Left renal pelvis (tissue), 4 donors: Measurements from ENCODE around the gene REV3L. TPM values are rescaled to one million over a fixed set of nuclear protein-coding genes. Genes with fewer than 3 reads are reported as not detected.
A peak's percentile ranks its signal among the peaks of the same experiment; 100 is the strongest.
"Not testable (repeated sequence)": the region's sequence is repeated elsewhere in the genome, so short reads cannot be mapped to it uniquely, and the experiment has no call there.

Experiments
- DNase-seq, 4 donors: peaks; one replicate each; pipeline ENCODE4 v3.0.0-alpha.2; 2013; ENCODE audit warnings: low read depth in 4 of 4, low spot score in 3 of 4
- polyA plus RNA-seq, 4 donors: library from polyadenylated mRNA; unstranded; fragments of 120-200 nt; gene quantifications; one replicate each; pipeline ENCODE4 v1.2.1, GENCODE V29; 2013; ENCODE audit not compliant: insufficient read length in 4 of 4

REV3L gene
- polyA plus RNA-seq, 4 donors = 37.1 to 59.8 (median 45.1) TPM

DNA sequence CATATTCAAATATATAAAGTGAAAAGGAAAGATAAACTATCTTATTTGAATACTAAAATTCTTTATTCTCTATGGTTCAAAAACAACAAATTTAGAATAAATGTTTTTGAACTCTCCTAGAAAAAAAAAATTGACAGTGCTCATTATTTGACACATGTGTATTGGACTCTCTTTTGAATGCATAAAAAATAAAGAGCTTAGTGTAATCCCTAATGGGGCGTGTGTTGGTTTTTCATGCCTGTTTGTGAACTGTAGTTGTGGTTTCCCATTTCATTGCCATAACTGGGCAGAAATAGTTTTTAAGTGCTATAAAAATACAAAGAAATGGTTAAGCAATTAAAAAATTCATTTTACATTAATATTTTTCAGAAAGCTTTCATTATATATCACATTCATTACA is 101.3 kb downstream of the REV3L start:
- DNase-seq = no peak

DNA sequence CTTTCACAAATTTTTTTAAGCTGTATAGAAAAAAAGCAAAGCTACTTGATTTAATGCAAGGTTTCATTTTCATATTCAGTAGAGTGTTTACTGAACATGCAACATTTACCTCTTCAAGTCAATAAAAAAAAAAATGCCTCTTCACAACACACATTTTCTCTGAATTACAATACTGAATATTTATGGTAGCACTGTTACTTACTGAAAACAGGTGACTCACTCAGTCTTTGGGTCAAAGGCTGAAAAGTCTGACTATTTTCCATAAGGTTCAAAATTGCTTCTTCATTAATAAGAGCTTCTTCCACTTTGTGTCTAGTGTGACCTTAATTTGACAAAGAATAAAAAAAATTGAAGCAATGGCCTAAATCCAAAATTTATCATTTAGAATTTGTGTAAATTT is 101.9 kb downstream of the REV3L start:
- DNase-seq = no peak

DNA sequence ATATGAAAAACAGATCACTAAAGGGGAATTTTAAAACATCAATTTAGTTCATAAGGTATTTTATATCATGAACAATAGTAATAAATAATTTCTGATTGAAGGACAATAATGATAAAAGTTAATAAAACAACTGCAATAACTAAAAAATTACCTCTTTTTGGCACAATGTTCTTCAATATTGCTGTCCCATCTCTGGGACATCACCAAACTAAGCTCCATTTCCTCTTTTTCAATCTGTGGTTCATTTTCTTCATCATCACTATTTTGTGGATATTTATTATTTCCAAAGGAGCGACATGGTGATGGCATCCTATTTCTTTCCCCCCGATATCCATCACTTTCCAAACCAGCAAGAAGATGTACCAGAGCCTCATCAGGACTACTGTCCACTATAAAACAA is 103.2 kb downstream of the REV3L start:
- DNase-seq = no peak

DNA sequence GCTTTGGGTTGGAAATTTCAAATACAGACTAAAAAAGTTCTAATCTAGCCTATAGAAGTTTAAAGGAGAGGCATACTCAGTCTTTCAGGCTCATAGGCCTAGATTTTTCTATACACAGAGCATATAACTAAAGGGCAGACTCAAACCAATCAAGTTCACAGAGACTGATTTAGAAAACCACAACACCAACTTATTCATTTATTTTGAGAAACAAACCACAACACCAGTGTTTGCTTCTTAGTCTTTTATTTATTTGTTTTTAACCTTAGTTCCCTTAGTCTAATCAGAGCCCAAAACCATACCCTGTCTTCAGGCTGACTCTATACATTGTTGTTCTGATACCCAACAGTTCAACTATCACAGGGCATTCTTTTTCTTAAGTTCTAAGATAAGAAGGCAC is 103.7 kb downstream of the REV3L start:
- DNase-seq = no peak

DNA sequence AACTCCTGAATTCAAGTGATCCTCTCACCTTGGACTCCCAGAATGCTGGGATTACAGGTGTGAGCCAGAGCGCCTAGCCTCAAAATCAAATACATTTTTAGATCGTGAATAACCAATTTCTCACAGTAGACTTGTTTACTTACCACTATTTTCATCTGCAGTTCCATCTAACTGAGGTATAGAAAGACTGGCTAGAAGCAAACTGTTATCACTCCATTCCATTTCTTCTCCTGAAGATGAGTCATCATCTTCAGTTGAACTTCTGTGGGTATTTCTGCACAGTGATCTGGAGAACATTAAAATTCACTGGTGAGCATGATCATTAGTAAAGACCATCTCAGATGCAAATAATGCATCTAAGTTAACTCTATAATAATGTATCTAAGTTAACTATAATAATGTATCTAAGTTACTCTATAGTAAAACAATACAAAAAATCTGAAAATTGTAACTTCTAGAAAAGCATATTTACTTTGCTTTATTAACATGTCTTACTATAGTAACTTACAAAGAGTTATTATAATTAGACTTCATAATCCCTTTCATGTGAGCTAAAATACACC is 105.4 kb downstream of the REV3L start:
- no peak for DNase-seq

DNA sequence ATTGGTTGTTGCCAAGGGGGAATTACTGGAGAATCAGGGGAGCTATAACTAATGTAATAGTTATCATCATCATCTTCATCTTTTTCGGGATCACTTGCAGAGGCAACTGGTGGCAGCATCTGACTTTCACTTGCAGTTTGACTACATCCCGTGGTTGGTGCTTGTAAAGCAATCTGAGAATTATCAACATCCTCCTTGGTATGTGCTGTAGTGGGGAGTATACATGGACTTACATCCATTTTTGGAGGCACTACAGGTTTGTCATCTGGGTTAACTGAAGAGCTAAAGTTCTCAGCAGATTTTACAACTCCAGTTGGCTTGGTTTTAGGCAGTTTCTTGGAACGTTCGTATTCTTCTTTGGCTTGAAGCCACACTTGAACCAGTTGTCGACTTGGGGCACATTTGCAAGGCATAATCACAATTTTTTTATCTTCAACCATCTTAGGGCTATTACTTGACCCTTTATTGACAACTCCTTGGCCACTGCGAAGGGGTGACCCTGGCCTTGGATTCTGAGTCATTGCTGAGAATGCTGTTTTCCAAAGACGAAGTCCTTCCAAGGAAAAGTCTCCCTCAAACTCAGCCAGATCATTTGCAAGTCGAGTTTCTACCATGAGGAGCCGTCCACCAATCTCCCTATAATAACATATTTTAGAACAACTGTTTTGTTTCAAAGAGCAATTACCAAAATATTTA is 115.5 kb downstream of the REV3L start:
- DNase-seq = no peak

DNA sequence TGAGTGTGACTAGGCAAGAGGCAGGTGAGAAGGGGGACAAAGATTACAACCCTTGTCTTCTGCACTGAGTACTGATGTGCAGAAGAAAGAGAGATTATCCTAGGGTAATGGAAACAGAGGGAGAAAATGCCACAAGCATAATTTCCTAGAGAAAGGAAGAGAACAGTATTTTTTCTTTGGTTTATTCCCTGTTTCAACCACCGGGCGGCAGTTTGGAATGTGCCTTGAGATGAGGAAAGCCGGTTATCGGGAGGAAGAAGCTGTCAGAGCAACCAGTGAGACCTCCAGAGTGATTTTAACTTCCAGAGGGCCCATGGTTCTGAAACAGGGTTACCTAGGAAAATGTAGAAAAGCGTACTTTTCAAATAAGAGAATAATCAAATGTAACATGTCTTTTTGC is 121.4 kb downstream of the REV3L start:
- DNase-seq = peak in 3 of 4 donors; percentile 16 to 24 (median 17)

DNA sequence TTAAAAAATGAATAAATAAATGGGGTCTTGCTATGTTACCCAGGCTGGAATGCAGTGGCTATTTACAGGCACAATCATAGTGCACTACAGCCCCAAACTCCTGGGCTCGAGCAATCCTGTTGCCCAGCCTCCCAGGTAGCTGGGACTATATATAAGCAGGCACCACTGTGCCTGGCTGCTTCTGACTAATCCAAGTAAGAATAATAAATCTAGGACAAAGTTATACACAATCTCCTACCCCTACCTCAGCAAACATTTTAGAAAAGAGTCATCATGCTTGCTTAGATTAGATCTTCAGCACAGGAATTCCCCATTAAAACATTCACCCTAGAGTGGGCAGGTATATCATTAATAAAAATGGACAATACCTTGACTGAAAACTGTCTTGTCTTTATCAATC is 124.6 kb downstream of the REV3L start:
- DNase-seq = no peak

DNA sequence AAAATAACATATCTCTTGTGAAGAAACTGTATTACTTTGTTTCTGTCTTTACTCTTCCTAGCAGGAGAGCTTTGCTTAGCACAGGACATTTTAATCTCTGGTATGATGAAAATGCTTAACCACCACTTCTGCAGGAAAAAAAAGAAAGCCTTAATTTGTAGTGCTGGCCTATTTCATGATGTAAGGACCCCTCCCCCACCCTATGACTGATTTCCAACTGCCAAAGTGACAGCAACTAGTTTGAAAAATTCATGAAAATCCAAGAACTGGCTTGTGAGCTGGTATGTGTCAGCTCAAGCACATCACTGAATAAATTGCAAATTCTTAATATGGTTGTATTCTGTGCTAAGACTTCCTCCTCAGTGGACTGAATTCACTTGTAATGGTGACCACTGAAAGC is 125.3 kb downstream of the REV3L start:
- no peak for DNase-seq

DNA sequence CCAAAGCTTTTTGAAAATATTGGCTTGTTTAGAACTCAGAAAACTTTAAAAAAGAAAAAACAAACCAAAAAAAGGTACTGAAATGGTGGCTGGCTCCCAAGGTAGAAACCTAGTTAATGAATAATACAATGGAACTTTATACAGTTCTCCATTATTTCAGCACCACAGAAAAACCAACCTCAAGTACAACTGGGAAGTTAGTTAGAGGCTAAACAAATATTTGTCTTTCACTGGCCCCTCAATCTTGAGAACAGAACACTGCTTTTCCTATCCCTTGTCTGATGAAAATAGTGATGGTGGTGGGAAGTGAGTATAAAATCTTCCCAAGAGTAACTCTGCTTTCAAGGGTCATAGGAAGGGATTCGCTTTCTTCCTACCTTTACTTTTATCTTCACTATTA is 126.5 kb downstream of the REV3L start:
- no peak for DNase-seq

DNA sequence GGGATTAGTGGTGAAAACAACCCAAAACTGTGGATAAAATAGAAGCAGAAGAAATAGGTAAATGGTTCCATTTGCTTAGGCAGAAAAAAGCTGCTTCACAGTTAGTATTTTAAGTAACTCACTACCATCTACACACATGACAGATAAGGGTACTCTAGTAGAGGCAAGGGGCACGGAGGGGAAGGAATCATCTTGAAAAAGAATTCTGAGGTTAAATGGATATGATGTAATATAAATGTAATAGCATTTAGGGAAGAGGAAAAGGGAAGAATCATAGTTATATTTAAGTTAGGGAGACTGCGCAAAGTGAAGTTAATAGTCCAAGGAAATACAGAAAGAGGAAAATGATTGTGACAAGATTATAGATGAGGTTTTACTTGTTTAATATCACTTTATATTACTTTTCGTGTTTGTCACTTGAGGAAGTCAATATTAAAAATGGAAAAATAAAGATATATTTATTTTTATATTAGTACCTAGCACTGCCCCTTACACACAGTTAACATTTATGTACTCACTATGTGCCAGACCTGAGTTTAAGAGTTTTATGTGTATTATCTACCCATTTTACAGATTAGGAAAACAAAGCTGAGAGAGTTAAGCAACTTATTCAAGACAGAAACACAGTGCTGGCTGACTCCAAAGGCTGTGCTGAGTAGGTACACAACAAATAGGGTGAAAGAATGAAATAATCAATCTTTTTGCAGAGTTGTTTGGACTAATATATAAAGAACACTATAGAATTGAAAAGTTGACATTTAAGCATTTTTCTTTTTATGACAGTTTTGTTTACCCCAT is 128.1 kb downstream of the REV3L start:
- no peak for DNase-seq

DNA sequence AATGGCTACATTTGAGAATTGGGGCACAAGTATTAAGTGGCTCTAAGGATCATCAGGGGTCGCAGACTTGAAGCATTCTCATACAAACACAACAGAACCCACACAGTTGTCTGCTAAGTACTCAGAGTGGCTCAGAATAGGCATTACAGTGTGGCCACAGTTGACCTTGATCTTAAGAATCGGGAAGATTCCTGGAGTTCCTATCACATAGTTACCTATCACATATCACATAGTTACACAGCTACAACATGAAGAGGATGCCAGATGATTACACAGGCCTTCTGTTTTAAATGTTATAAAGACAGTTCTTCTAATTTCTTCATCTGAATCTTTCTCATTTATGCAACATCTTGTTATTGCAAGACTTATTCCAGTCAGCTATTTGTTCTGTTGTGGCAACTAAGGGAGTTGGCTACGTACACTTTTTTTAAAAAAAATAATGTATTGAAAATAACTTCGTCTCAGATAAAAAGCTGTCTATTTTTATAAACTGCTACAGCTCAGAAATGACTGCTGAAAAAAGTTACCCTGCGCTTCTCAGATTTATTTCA is 129.0 kb downstream of the REV3L start:
- DNase-seq = no peak

DNA sequence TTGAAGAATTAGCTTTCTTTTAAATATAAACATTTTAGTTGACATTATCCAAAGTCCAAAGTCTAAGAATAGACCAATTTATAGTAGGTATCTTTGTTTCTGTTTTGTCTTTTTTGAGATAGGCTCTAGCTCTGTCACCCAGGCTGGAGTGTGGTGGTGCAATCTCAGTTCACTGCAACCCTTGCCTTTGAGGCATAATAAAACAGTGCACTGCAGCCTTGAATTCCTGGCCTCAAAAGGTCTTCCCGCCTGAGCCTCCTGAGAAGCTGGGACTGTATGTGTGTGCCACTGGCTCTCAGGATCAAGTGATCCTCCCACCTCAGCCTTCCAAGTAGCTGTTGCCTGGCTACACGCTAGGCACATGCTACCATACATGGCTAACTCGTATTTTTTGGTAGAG is 135.4 kb downstream of the REV3L start:
- DNase-seq = no peak

DNA sequence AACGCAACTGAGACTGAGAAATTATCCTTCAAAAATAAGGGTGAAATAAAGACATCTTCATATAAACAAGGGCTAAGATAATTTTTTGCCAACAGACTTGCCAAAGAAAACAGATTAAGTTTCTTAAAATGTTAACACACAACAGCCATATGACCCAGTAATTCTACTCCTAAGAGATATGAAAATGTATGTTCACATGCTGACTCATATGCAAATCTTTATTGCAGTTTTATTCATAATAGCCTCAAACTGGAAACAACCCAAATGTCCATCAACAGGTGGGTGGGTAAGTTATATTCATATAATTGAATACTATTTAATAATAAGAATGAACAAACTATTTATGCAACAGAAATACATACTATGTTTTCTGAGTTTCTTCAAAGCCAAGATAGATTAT is 140.1 kb downstream of the REV3L start:
- no peak for DNase-seq

DNA sequence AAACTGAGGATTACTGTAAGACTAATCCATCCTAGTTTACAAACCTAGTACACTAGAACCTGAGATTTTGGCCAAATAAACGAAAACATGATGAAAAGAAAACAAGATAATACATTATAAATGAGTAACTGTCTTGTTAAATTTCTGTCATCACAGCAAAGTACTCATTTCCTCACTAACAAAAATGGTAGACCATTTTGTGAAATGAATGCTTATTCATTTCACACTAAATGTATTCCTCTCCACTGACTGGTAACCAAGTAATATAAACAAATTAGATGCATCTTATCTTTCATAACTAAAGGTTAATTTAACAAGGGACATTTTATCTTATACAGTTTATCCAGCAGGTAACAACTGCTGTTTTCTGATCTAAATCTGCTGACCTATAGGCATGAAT is 143.7 kb downstream of the REV3L start:
- DNase-seq = no peak

DNA sequence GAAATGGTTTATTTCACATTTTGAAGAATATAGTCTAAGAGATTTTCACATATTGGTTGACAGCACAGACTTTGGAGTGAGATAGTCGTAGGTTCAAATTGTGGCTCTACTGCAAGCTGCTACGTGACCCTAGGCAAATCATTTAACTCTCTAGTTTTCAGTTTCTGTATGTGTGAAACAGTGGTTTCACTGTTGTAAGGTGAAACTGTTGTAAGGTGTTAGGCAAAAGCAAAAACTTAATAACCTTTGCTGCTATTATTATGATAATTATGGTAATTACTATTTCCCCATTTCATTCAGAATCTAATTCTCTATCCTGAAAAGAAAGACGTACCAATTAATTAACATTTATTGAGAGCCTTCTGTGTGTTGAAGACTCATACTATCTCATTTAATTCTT is 144.2 kb downstream of the REV3L start:
- no peak for DNase-seq

DNA sequence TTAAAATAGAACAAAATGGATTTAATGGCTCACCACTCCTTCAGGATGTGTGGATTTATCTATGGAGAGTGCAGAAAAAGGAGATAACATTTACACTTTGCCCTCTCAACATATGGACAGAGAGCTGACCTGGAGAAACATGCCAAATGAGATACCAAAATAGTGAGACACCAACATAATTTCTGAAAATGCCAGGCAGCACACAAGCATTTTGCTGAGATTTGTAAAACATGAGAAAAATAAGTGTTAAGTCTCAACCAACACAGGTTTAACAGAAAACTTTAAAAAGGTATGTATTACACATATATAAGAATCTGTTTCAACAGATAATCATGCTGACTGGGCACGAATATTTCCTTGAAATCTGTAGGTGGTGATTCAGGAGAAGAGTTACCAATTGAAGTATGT is 145.2 kb downstream of the REV3L start:
- DNase-seq = no peak

DNA sequence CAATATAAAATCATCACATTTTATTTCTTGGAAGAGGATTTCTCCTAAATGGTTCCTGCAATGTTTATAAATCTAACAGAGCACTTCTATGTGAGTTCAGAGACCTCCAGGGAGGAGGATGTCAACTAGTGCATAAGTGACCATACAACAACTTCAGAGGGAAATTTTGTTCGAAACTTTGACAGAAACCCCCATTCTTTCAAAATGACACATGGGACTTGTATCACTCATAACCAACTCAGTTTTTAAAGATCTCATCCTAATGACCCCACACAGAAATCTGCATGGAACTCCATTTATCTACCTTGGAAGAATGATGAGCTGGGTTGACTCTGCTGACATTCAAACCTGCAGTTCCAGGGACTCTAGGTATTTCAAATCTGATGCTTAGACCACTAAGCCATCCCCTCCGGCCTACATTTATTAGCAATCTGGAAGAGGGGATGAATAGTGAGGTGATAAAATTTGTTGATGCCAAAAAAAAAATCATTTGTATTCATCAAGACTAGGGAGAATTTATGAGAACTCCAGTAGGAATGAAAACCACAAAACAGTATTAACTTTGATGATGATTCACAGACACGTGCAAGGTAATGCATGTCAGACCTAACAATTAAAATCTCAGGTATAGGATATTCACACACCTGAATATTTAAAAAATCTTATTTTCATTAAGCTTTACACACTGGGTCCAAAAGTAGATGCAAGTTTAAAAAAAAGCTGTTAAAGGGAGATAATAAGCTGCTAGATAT is 153.0 kb downstream of the REV3L start:
- no peak for DNase-seq

DNA sequence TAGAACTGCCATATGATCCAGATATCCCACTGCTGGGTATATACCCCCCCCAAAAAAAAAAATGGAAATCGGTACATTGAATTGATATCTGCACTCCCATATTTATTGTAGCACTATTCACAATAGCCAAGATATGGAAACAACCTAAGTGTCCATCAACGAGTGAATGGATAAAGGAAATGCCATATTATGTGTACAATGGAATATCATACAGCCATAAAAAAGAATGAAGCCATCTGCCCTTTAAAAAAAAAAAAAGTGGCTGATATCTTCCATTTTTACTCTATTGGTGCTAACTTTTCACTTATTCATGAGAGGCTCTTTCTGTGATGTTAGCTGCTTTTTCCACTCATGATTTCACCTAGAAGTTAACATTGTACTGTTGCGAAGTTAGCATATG is 156.5 kb downstream of the REV3L start:
- DNase-seq = no peak

DNA sequence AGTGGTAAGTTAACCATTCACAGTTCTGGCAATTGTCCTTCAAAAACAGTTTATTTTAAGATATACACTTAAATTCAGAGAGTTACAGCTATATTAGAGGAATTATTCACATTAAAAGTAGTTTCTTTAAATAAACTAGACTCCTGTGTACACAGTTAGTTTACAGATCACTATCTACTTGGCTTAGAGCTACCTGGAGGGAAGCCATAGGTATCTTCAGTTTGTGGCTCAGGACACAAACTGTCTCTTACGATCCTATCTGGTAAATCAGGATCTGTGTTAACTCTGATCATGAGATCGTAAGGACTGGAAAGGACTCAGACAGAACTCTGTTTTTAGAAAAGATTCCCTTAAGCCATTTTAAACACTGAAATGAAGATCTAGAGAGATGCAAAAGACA is 160.9 kb downstream of the REV3L start:
- no peak for DNase-seq

DNA sequence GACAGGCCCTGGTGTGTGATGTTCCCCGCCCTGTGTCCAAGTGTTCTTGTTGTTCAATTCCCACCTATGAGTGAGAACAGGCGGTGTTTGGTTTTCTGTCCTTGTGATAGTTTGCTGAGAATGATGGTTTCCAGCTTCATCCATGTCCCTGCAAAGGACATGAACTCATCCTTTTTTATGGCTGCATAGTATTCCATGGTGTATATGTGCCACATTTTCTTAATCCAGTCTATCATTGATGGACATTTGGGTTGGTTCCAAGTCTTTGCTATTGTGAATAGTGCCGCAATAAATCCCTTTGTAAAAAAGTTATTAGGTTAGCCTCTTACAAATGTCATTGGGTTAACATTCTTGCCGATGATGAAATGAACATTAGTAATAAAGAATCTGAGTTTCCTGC is 175.1 kb downstream of the REV3L start:
- DNase-seq = not testable (repeated sequence)
